ENCODE measurements around the gene THAP12.
"Not testable (repeated sequence)": the region's sequence is repeated elsewhere in the genome, so short reads cannot be mapped to it uniquely, and the experiment has no call there.

DNA sequence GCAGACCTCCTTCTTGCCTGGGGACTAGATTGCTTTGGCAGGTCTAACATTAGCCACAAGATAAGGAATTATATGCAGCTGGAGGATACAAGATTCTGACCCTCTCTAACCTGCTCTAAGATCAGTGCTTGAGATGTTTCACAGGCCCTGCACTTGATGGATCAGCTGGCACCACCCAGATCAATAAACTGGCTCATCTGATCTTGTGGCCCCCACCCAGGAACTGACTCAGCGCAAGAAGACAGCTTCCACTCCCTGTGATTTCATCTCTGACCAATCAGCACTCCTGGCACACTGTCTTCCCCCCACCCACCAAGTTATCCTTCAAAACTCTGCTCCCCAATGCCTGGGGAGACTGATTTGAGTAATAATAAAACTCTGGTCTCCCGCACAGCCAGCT lies 57.6 kb downstream of the THAP12 start:
- TF ChIP-seq, protein P1, sequence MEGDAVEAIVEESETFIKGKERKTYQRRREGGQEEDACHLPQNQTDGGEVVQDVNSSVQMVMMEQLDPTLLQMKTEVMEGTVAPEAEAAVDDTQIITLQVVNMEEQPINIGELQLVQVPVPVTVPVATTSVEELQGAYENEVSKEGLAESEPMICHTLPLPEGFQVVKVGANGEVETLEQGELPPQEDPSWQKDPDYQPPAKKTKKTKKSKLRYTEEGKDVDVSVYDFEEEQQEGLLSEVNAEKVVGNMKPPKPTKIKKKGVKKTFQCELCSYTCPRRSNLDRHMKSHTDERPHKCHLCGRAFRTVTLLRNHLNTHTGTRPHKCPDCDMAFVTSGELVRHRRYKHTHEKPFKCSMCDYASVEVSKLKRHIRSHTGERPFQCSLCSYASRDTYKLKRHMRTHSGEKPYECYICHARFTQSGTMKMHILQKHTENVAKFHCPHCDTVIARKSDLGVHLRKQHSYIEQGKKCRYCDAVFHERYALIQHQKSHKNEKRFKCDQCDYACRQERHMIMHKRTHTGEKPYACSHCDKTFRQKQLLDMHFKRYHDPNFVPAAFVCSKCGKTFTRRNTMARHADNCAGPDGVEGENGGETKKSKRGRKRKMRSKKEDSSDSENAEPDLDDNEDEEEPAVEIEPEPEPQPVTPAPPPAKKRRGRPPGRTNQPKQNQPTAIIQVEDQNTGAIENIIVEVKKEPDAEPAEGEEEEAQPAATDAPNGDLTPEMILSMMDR (conservative IDR thresholded peaks at IDR 0.05; ENCODE audit: low read depth in 2 of 2): not testable (repeated sequence)
- not testable (repeated sequence) for TF ChIP-seq EZH2 (IDR thresholded peaks at IDR 0.05; ENCODE audit: low read depth, unreplicated experiment); POLR2AphosphoS5 (IDR thresholded peaks at IDR 0.05; ENCODE audit: low read depth); REST (IDR thresholded peaks at IDR 0.05; ENCODE audit: unreplicated experiment); CREB1 (CRISPR knock-in tag; IDR thresholded peaks at IDR 0.05; ENCODE audit: low read depth); NANOG (IDR thresholded peaks at IDR 0.05; ENCODE audit: borderline replicate concordance); JUNB (IDR thresholded peaks at IDR 0.05; ENCODE audit: unreplicated experiment); ZNF114 (CRISPR knock-in tag; IDR thresholded peaks at IDR 0.05); EZH2phosphoT487 (IDR thresholded peaks at IDR 0.05; ENCODE audit: unreplicated experiment); ZNF462 (CRISPR knock-in tag; IDR thresholded peaks at IDR 0.05); ZNF331 (CRISPR knock-in tag; IDR thresholded peaks at IDR 0.05; ENCODE audit: low read depth)
- TF ChIP-seq, protein P2, sequence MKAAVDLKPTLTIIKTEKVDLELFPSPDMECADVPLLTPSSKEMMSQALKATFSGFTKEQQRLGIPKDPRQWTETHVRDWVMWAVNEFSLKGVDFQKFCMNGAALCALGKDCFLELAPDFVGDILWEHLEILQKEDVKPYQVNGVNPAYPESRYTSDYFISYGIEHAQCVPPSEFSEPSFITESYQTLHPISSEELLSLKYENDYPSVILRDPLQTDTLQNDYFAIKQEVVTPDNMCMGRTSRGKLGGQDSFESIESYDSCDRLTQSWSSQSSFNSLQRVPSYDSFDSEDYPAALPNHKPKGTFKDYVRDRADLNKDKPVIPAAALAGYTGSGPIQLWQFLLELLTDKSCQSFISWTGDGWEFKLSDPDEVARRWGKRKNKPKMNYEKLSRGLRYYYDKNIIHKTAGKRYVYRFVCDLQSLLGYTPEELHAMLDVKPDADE (IDR thresholded peaks at IDR 0.05): not testable (repeated sequence)
